BE2C (cell line): ENCODE data around the gene AGRN.

Source experiments
- DNase-seq: peaks from one replicate; pipeline ENCODE4 v3.0.0-alpha.2; 2020
- H3K27me3 ChIP-seq: fragments of 250-450 bp; sonication (Bioruptor Pico); 2 replicates; pipeline ENCODE4 v1.5.1; 2020; ENCODE audit warnings: mild to moderate bottlenecking
- H3K36me3 ChIP-seq: fragments of 250-450 bp; sonication (Bioruptor Pico); 2 replicates; pipeline ENCODE4 v1.5.1; 2020; ENCODE audit warnings: mild to moderate bottlenecking
- H3K4me1 ChIP-seq: fragments of 250-450 bp; sonication (Bioruptor Pico); 2 replicates; pipeline ENCODE4 v1.5.1; 2020
- H3K4me3 ChIP-seq: 2 replicates; pipeline ENCODE4 v1.5.1; 2011; ENCODE audit warnings: low read depth, low read length
- H3K9me3 ChIP-seq: fragments of 250-450 bp; sonication (Bioruptor Pico); 2 replicates; pipeline ENCODE4 v1.5.1; 2020
- CTCF ChIP-seq: IDR thresholded peaks from 2 replicates; pipeline ENCODE4 v1.5.1; 2012; ENCODE audit warnings: mild to moderate bottlenecking, low read depth, low read length

The AGRN gene

GRCh38 chr1:997713-997992, 22.3 kb upstream of the AGRN start:
- TF ChIP-seq CTCF: no peak
- peak; percentile 16 for DNase-seq
- Histone ChIP-seq H3K4me3 (no peak overlapping the region), H3K36me3 (no peaks in the 10 kb centered on the region), H3K9me3 (peaks cover 5% of the 10 kb centered on the region; the same call in 1 of the 2 replicates), H3K27me3 (peaks cover 76% of the 10 kb centered on the region), H3K4me1 (no peaks in the 10 kb centered on the region)

GRCh38 chr1:997993-998744, 21.8 kb upstream of the AGRN start:
- peaks cover 1% of the 10 kb centered on the region; the same call in 1 of the 2 replicates for H3K4me1 ChIP-seq

GRCh38 chr1:998745-998994, 21.2 kb upstream of the AGRN start:
- Histone ChIP-seq H3K27me3 (peaks cover 73% of the 10 kb centered on the region), H3K9me3 (peaks cover 5% of the 10 kb centered on the region; the same call in 1 of the 2 replicates), H3K4me1 (peaks cover 4% of the 10 kb centered on the region; the same call in 1 of the 2 replicates), H3K4me3 (no peak overlapping the region), H3K36me3 (no peaks in the 10 kb centered on the region)
- no peak for DNase-seq
- no peak for TF ChIP-seq CTCF

More at GRCh38 chr1:997993-998744, 21.8 kb upstream of the AGRN start:
- Histone ChIP-seq H3K4me3 (no peak overlapping the region), H3K9me3 (peaks cover 5% of the 10 kb centered on the region; the same call in 1 of the 2 replicates), H3K27me3 (peaks cover 78% of the 10 kb centered on the region), H3K36me3 (no peaks in the 10 kb centered on the region)
- TF ChIP-seq CTCF: no peak
- DNase-seq: peak; percentile 33

- H3K4me3 ChIP-seq: no peak overlapping the region
- H3K36me3 ChIP-seq: no peaks in the 10 kb centered on the region
- peak; percentile 38 for DNase-seq
- no peak for TF ChIP-seq CTCF
- peaks cover 69% of the 10 kb centered on the region for H3K27me3 ChIP-seq
- H3K9me3 ChIP-seq: peaks cover 5% of the 10 kb centered on the region; the same call in 1 of the 2 replicates
- H3K4me1 ChIP-seq: peaks cover 9% of the 10 kb centered on the region
Observed at GRCh38 chr1:998995-999724, 20.8 kb upstream of the AGRN start.

- peak; percentile 57 for DNase-seq
- Histone ChIP-seq H3K4me3 (peak within 1 kb of the TSS; percentile 14; the same call in 1 of the 2 replicates), H3K36me3 (no peaks in the 10 kb centered on the region), H3K4me1 (peaks cover 16% of the 10 kb centered on the region), H3K9me3 (peaks cover 5% of the 10 kb centered on the region; the same call in 1 of the 2 replicates), H3K27me3 (peaks cover 67% of the 10 kb centered on the region)
- TF ChIP-seq CTCF: no peak
Observed at GRCh38 chr1:999725-1000356, 20.1 kb upstream of the AGRN start, which contains the start of gene HES4. Gene HES4 (minus strand): TSS chr1:1000097. CDS start chr1:999973, 124 bp downstream.
